Activated CD8-positive, alpha-beta T cell treated with anti-CD3 and anti-CD28 coated beads for 36 hours (primary cell): Measurements from ENCODE around the gene MICOS13. TPM values are rescaled to one million over a fixed set of nuclear protein-coding genes. Genes with fewer than 3 reads are reported as not detected.

Experiments
- ATAC-seq: fragments of 200-7000 bp; cut with Tn5 transposase; one replicate; pipeline ENCODE4 v1.10.0; 2021; ENCODE audit warnings: mild to moderate bottlenecking, moderate library complexity
- CTCF ChIA-PET: fragments of 350-600 bp; sonication (Branson Sonifier 250); formaldehyde crosslinking; loops from one replicate; lab custom pipeline; 2021; ENCODE audit warnings: antibody characterized with exemption; lab: Charles Lee
- POLR2A ChIA-PET: fragments of 350-600 bp; sonication (Branson Sonifier 250); formaldehyde crosslinking; loops from one replicate; lab custom pipeline; 2021; ENCODE audit warnings: antibody characterized with exemption; lab: Charles Lee
- DNase-seq: peaks from one replicate; pipeline ENCODE4 v3.0.0-alpha.2; 2020
- H3K27ac Mint-ChIP-seq: one replicate; pipeline ENCODE4 v1.8.0; 2021; ENCODE audit warnings: mild to moderate bottlenecking, mixed read lengths
- H3K27me3 Mint-ChIP-seq: one replicate; pipeline ENCODE4 v1.8.0; 2021; ENCODE audit warnings: mixed read lengths
- H3K36me3 Mint-ChIP-seq: one replicate; pipeline ENCODE4 v1.8.0; 2021; ENCODE audit warnings: low read depth, mixed read lengths
- H3K4me1 Mint-ChIP-seq: one replicate; pipeline ENCODE4 v1.8.0; 2021; ENCODE audit warnings: low read depth, mixed read lengths
- H3K4me3 Mint-ChIP-seq: one replicate; pipeline ENCODE4 v1.8.0; 2021; ENCODE audit warnings: mild to moderate bottlenecking, moderate library complexity, mixed read lengths
- H3K9me3 Mint-ChIP-seq: one replicate; pipeline ENCODE4 v1.8.0; 2021; ENCODE audit warnings: mixed read lengths
- CTCF ChIP-seq: fragments of 200-600 bp; IDR thresholded peaks from one replicate; pipeline ENCODE4 v1.8.0; 2022; ENCODE audit warnings: antibody characterized with exemption, mild to moderate bottlenecking
- intact Hi-C: fragments of 100-400 bp; cut with micrococcal nuclease; formaldehyde crosslinking; loops from one replicate; pipeline ENCODE4 v1.10.0; 2022
- total RNA-seq, 2 experiments: library from RNA; stranded (reverse); gene quantifications; one replicate each; pipeline ENCODE4 v1.2.3, GENCODE V29; 2021

The MICOS13 gene
- total RNA-seq, 2 experiments from 2014 or later, result 49.4 TPM

GRCh38 chr19:5673752-5674151 is 6.6 kb downstream of the MICOS13 start:
- intact Hi-C loops, result no loop called here
- no peaks in the 10 kb centered on the region for H3K9me3 Mint-ChIP-seq

GRCh38 chr19:5672708-5673459 is 7.4 kb downstream of the MICOS13 start:
- H3K27me3 Mint-ChIP-seq, result no peaks in the 10 kb centered on the region
- POLR2A ChIA-PET, result interaction anchor here (1.4 to 1.8 kb wide), 2 partner anchors 14 to 40 kb away, joined by 3 to 4 read pairs; no protein-coding TSS in a partner anchor
- CTCF ChIA-PET, result no interaction called here
- H3K27ac Mint-ChIP-seq, result no peak overlapping the region
- H3K36me3 Mint-ChIP-seq, result peaks cover 33% of the 10 kb centered on the region
- intact Hi-C loops, result no loop called here
- TF ChIP-seq CTCF, result no peak
- ATAC-seq, result no peak
- no peaks in the 10 kb centered on the region for H3K9me3 Mint-ChIP-seq
- no peaks in the 10 kb centered on the region for H3K4me1 Mint-ChIP-seq
- no peak overlapping the region for H3K4me3 Mint-ChIP-seq
- no peak for DNase-seq

More at GRCh38 chr19:5673752-5674151, 6.6 kb downstream of the MICOS13 start:
- ATAC-seq, result no peak
- POLR2A ChIA-PET, result no interaction called here
- no peaks in the 10 kb centered on the region for H3K27me3 Mint-ChIP-seq
- DNase-seq, result no peak
- no peak overlapping the region for H3K4me3 Mint-ChIP-seq
- no peak for TF ChIP-seq CTCF
- CTCF ChIA-PET, result no interaction called here
- H3K27ac Mint-ChIP-seq, result no peak overlapping the region
- no peaks in the 10 kb centered on the region for H3K4me1 Mint-ChIP-seq
- H3K36me3 Mint-ChIP-seq, result peaks cover 32% of the 10 kb centered on the region

- no peaks in the 10 kb centered on the region for H3K9me3 Mint-ChIP-seq
- DNase-seq (no peak), ATAC-seq (no peak)
- ChIA-PET CTCF (interaction anchor here (0.9 kb wide), 1 partner anchor 79 kb away, joined by 3 read pairs; no protein-coding TSS in a partner anchor), POLR2A (interaction anchor here (1.0 to 1.9 kb wide), 4 partner anchors 8 to 38 kb away, joined by 3 to 5 read pairs (median 4); partner anchors contain the start of gene RPL36)
- no peaks in the 10 kb centered on the region for H3K4me1 Mint-ChIP-seq
- H3K27me3 Mint-ChIP-seq, result no peaks in the 10 kb centered on the region
- no peak overlapping the region for H3K27ac Mint-ChIP-seq
- intact Hi-C loops, result no loop called here
- no peak overlapping the region for H3K4me3 Mint-ChIP-seq
- TF ChIP-seq CTCF, result no peak
- peaks cover 39% of the 10 kb centered on the region for H3K36me3 Mint-ChIP-seq
These were observed 8.7 kb downstream of the MICOS13 start for GRCh38 chr19:5671600-5671999.

- intact Hi-C loops, result no loop called here
- ChIA-PET CTCF (interaction anchor here (1.0 kb wide), 1 partner anchor 18 kb away, joined by 3 read pairs; no protein-coding TSS in a partner anchor), POLR2A (interaction anchor here (1.4 kb wide), 1 partner anchor 22 kb away, joined by 4 read pairs; no protein-coding TSS in a partner anchor)
- no peak overlapping the region for H3K4me3 Mint-ChIP-seq
- TF ChIP-seq CTCF, result no peak
- H3K36me3 Mint-ChIP-seq, result peaks cover 59% of the 10 kb centered on the region
- H3K4me1 Mint-ChIP-seq, result peaks cover 6% of the 10 kb centered on the region
- H3K27ac Mint-ChIP-seq, result no peak overlapping the region
- no peaks in the 10 kb centered on the region for H3K27me3 Mint-ChIP-seq
- DNase-seq (no peak), ATAC-seq (no peak)
- H3K9me3 Mint-ChIP-seq, result no peaks in the 10 kb centered on the region
These were observed 11.1 kb downstream of the MICOS13 start for GRCh38 chr19:5669212-5669611.

GRCh38 chr19:5667751-5668271 is 12.5 kb downstream of the MICOS13 start:
- CTCF ChIA-PET, result no interaction called here
- Mint-ChIP-seq H3K9me3 (no peaks in the 10 kb centered on the region), H3K27ac (no peak overlapping the region), H3K27me3 (no peaks in the 10 kb centered on the region), H3K36me3 (peaks cover 60% of the 10 kb centered on the region), H3K4me3 (no peak overlapping the region), H3K4me1 (peaks cover 6% of the 10 kb centered on the region)
- no peak for ATAC-seq
- no peak for TF ChIP-seq CTCF
- DNase-seq, result no peak
- intact Hi-C loops, result no loop called here
- POLR2A ChIA-PET, result interaction anchor here (0.6 kb wide), 1 partner anchor 468 kb away, joined by 3 read pairs; the partner anchor contains the start of gene ACSBG2
